A549 (cell line): ENCODE results near the gene PROC. TPM values are rescaled to one million over a fixed set of nuclear protein-coding genes. Genes with fewer than 3 reads are reported as not detected.
A peak's percentile ranks its signal among the peaks of the same experiment; 100 is the strongest.

ENCODE experiments used
- ATOH8 ChIP-seq: fragments of 250-450 bp; sonication (Bioruptor Pico); IDR thresholded peaks from 2 replicates; pipeline ENCODE4 v1.5.0; 2020; ENCODE audit warnings: low read depth, mild to moderate bottlenecking, moderate library complexity
- BCL3 ChIP-seq: fragments of >200 bp; sonication (Bioruptor Twin); formaldehyde crosslinking; IDR thresholded peaks from 3 replicates; pipeline ENCODE4 v1.6.1; 2016
- BHLHE40 ChIP-seq: IDR thresholded peaks from 2 replicates; pipeline ENCODE4 v1.6.1; 2012; ENCODE audit warnings: low read depth, low read length, inconsistent platforms
- CBX2 ChIP-seq: fragments of 200-600 bp; sonication (generic); IDR thresholded peaks from 2 replicates; pipeline ENCODE4 v1.6.1; 2016; ENCODE audit warnings: low read depth, mild to moderate bottlenecking, borderline replicate concordance
- CHD2 ChIP-seq: fragments of 150-350 bp; IDR thresholded peaks from 2 replicates; pipeline ENCODE4 v1.6.1; 2014; ENCODE audit warnings: low read length; ENCODE audit not compliant: partially characterized antibody
- CTCF ChIP-seq: fragments of >200 bp; sonication (Bioruptor Twin); formaldehyde crosslinking; IDR thresholded peaks from 3 replicates; pipeline ENCODE4 v1.5.1; 2016
- FOSL2 ChIP-seq, 2 experiments: fragments of 450-650 bp in 1 of 2; fragments of >200 bp in 1 of 2; sonication (Bioruptor Twin) in 1 of 2; formaldehyde crosslinking; IDR thresholded peaks; 2 replicates each; pipeline versions ENCODE4 v1.5.0 to v1.6.1; 2016 to 2020; ENCODE audit warnings: mild to moderate bottlenecking in 1 of 2, moderate library complexity in 1 of 2
- HOXB13 ChIP-seq: fragments of 250-450 bp; sonication (Bioruptor Pico); IDR thresholded peaks from 2 replicates; pipeline ENCODE4 v1.5.0; 2020; ENCODE audit warnings: low read depth, mild to moderate bottlenecking, moderate library complexity
- MAFK ChIP-seq: fragments of 450-650 bp; IDR thresholded peaks from 2 replicates; pipeline ENCODE4 v1.6.1; 2014; ENCODE audit not compliant: partially characterized antibody
- MAZ ChIP-seq: fragments of 150-350 bp; IDR thresholded peaks from 2 replicates; pipeline ENCODE4 v1.6.1; 2014; ENCODE audit warnings: antibody characterized with exemption, low read depth, low read length, borderline replicate concordance
- MYC ChIP-seq: IDR thresholded peaks from 2 replicates; pipeline ENCODE4 v1.6.1; 2012; ENCODE audit warnings: mild to moderate bottlenecking, inconsistent platforms, low read length, improper control_type of control experiment, borderline replicate concordance
- REST ChIP-seq: fragments of 200-600 bp; sonication (generic); IDR thresholded peaks from 2 replicates; pipeline ENCODE4 v1.6.1; 2016; ENCODE audit warnings: antibody characterized with exemption, mild to moderate bottlenecking, moderate library complexity
- RFX5 ChIP-seq: fragments of 450-650 bp; IDR thresholded peaks from 2 replicates; pipeline ENCODE4 v1.7.1; 2014; ENCODE audit warnings: antibody characterized with exemption, mild to moderate bottlenecking, moderate library complexity
- RNF2 ChIP-seq: fragments of 200-600 bp; sonication (generic); IDR thresholded peaks from 2 replicates; pipeline ENCODE4 v1.6.1; 2016; ENCODE audit warnings: low read depth, mild to moderate bottlenecking, antibody characterized with exemption, moderate library complexity, borderline replicate concordance
- ZFP36 ChIP-seq: fragments of 450-650 bp; IDR thresholded peaks from 2 replicates; pipeline ENCODE4 v1.6.1; 2014; ENCODE audit warnings: borderline replicate concordance; ENCODE audit not compliant: partially characterized antibody
- ZSCAN20 ChIP-seq: fragments of 250-450 bp; sonication (Bioruptor Pico); IDR thresholded peaks from 2 replicates; pipeline ENCODE4 v1.8.0; 2022; ENCODE audit warnings: mild to moderate bottlenecking, moderate library complexity
- polyA plus RNA-seq, 4 experiments: library from polyadenylated mRNA; depleted of rRNA in 3 of 4; stranded (reverse); fragments of >200 nt; fragmentation: RNase III in 1 of 4; extraction: RNeasy Plus Mini Kit Qiagen cat#74134 plus additional on column Dnase treatment in 1 of 4; gene quantifications; 2 replicates in 3 of 4; 3 replicates in 1 of 4; pipeline ENCODE4 v1.2.3, GENCODE V29; 2011 to 2017
- TF ChIP-seq, protein P1 (sequence below): IDR thresholded peaks from 2 replicates; pipeline ENCODE4 v1.6.1; 2012; ENCODE audit warnings: low read depth, borderline replicate concordance

PROC gene
- polyA plus RNA-seq, 2 of the 4 experiments (the other 2 are of a cell fraction), result 2.0 to 7.9 TPM

DNA sequence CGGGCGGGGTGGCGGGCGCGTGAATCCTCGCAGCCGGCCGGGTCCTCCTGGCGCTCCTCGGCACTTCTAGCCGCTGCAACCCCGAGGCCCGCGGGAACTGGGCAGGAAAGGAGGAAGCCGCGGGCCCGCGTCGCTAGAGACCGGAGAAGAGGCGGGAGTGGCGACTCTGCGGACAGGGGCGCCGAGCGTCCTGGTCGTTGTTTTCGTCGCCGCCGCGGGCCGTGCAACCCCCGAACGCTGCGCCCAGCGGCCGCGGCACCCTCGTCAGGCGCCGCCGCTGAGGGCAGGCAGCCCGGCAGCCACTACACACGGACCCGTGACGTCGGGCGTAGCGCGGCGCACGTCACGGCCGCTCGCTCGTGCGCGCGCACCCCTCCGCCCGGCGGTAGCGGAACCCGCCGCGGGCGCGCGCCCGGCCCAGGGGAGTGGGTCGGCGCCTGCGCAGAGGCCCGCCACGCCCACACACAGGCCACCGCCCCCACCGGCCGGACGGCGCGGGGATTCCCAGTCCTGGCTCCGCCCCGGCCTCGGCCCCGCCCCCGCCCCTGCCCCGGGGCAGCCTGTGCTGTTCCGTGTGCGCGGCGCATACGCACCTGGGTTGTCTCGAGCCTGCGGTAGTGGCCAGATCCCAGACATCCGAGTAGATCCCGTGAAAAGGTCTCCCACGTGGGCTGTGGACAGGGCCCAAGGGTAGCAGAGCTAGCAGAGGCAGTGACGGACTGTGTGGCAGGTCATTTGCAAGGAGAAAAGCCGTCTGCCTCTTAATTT is 30.4 kb upstream of the PROC start, which contains the start of gene MAP3K2 (continued):
- TF ChIP-seq ATOH8 (CRISPR knock-in tag) (no peak), MAZ (no peak), CBX2 (no peak), REST (peak; percentile 15; the same call in 1 of the 2 replicates), ZFP36 (no peak), BHLHE40 (no peak), ZSCAN20 (CRISPR knock-in tag) (no peak), FOSL2 (IDR thresholded peaks at IDR 0.05) (no peak), FOSL2 (CRISPR knock-in tag; IDR thresholded peaks at IDR 0.05) (no peak), RNF2 (no peak), RFX5 (no peak), CHD2 (no peak), MAFK (no peak), BCL3 (peak; percentile 76; the same call in 2 of the 3 replicates), CTCF (no peak), HOXB13 (CRISPR knock-in tag) (no peak), MYC (peak; percentile 78)
- TF ChIP-seq, protein P1, sequence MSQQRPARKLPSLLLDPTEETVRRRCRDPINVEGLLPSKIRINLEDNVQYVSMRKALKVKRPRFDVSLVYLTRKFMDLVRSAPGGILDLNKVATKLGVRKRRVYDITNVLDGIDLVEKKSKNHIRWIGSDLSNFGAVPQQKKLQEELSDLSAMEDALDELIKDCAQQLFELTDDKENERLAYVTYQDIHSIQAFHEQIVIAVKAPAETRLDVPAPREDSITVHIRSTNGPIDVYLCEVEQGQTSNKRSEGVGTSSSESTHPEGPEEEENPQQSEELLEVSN, result no peak
